Measurements from ENCODE around the gene TSPAN32.

TSPAN32 gene

DNA sequence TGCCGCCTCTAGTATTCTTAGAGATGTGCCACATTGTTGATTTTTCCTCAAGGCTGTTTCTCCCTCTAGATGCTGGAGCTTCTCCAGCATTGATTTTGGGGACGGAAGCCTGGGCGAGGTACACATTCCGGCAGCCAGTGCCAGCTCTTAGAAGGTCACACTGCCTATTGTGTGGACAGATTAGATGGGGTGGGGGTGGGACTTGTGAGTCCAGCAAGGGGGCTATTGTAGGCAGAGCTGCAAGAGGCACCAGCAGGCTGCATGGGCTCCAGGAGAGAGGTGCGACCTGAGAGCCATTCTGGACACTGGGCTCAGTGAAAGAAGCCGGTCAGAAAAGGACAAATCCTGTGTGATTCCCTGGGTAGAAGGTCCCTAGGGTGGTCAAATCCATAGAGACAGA, 12.5 kb upstream of the TSPAN32 start:
- DNase-seq: no peak

DNA sequence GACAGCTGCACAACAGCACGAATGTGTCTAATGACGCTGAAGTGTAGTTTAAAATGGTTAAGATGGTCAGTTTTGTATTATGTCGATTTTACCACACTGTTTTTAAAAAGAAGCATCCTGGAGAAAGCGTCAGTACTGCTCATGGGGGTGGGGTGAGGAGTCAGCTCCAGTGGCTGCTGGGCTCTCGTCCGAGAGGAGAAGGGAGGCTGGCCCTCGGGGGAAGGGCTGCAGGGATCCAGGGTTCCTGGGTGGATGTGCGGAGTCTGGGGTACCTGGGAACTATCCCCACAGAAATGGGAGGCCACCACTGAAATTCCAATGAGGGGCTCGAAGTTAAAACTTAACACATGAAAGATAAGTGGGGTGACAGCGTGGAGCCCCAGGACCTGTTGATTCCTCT, 12.0 kb upstream of the TSPAN32 start:
- no peak for DNase-seq

DNA sequence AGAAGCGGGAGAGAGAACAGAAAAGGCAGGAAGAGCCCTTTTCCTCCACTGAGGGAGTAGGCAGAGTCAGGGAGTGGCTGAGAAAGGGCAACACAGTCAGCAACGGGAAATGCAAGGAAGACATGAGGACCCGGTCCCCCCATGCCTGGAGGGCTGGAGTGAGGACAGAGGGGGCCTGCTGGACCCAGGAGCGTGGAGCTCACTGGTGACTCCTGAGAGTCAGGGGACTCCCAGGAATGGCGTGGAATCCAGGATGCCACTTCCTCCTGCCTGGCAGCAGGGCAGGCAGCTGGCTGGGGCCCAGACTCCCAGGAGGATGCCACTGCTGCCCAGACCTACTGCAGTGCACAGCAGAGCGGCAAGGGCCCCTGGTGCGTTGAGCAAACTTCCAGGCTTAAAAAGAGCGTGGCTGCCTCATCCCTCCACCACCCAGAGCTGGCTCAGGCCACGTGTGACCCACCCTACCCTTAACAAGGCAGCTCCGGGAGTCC, 11.4 kb upstream of the TSPAN32 start:
- DNase-seq: no peak

DNA sequence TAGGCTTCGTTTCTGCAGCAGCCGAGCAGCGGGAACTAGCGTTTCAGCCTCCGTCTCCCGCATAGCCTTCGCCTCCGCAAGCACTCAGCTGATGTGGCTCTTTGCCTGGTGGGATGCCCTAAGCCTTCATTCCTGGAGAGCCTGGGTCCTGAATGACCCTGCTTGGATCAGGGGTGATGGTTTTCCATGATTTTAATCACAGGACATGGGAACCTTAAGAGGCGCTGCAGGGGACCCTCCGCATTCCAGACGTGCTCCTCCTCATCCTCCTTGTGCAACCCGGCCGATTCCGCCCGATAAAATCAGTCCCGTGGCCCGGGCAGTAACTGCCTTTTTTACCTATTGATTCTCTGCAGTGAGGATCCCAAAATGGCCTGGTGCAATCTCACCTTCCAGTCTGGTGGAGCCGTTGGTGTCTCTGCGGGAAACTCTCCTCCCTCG, 8.3 kb upstream of the TSPAN32 start:
- no peak for DNase-seq

DNA sequence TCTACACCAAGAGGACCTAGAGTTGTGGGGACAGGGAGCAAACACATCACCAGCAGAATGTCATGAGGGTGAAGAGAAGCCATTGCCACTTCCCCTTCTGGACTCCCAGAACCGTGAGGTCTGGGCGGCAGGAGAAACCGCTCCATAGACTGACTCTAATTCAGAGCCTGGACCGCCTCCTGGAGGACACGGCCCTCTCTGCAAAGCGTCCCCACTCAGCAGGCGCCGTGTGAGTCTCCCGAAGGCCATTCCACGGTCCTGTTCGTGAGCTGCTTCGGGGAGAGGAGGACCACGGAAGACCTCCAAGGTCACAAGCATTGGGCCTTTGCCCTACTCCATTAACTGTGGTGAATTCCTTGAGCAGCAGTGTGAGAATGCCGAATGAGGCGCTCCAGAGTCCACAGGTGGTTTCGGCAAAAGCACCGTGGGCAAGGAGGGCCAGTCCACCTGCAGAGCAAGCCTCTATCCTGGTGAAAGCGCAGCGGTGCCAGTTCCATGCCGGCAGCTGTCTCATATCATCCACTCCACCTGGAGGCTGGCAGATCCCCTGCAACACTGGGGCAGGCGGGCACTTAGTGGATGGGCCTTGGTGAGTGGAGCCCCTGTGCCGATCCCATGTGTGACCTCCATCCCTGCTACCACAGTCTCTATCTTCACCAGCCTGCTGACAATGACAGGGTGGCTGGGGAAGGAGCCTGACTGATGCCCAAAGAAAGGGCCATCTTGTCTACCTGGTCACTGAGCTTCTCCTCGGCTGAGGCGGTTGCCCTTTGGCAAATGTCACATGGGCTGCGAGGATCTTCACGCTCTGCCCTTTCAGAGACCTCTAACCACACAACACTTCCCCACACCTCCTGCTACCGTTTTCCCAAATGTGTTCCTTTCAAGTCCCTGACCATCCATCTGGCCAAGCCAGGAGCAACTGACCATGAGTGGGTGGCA, 7.6 kb upstream of the TSPAN32 start:
- no peak for DNase-seq

DNA sequence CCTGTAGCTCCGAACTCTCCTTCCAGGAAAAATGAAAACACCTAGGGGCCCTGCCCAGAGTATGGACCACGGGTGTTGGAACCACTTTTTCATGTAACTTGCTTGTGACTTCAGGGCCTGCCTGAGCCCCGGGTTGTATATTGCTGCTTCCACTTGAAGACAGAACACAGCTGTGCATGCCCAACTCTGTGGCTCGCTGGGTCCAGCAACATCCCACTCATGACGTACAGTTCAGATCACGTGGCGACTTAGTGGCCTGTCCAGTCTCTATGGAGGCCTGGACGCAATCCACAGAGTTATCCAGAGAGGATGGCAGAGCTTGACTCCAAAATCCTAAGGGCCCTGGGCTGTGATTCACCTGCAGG, 6.9 kb upstream of the TSPAN32 start:
- DNase-seq: no peak

DNA sequence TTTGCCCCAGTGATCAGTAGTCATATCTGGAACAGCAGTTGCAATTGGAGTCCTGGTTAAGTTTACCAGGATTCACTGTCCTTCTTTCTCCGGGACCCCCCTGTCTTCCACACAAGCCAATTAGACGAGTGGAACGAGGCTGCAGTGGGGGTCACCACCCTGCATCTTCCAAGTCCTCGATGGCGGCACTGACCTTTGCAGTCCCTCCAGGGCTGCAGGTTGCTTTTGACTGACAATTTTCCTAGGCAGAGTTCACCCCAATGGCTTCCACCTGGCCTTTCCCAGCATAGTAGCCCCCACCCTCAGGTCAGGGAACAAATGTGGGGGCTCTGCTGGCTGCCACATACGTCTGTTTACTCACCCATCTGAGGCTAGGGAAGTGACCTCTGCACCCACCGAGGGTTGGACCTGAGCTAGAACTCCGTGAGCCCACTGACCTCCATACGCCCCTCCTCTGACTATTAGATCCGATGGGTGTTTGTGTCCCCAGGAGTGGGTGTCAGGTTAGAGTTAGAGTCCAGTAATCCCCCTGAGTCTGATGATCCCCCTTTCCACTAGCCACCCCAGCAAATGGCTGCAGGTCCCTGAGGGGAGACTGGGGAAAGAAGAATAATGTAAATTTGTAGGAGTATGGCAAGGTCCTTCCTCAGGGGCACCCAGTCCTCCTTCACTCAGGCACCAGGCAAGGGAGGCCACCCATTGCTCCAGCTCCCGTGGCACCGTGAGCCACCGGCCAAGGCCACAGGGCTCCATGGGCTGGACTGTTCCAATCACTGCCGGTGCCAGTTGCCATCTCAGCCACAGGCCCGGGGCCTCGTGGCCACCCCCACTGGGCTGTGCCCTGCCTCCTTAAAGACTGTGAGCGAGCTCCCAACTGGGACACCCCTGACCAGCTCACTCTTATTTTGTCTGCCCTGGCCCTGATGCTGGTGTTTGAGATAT, 5.6 kb upstream of the TSPAN32 start:
- DNase-seq: no peak

DNA sequence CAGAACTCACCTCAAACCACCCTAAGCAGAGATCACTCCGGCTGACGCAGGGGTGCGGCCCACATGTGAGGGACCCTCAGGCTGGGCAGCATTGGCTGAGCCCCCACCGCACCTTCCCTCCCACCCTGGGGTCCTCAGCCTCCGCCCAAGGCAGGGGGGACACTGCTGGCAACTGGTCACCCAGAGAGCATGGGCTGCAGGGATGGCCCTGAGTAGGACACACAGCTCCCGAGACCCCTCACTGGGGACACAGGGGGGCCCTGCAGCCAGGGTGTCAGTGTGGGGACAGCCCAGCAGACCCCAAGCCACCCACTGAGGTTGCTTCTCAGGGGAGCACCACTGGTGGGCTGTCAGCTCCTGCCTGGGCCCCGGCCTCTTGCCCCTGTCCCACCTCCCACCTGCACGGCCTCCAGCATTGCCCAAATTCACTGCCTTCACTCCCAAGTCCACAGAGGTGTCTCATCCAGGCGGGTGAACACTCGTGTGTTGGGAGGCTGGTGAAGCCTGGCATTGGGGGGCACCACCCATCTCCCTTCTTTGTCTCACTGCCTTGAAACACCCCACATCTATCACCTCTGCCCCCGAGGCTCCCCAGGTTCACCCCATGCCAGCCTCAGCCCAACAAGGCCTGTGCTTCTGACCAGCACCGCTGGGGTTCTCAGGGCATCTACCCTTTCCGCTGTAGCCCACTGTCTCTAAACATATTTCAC, 4.7 kb upstream of the TSPAN32 start:
- no peak for DNase-seq

DNA sequence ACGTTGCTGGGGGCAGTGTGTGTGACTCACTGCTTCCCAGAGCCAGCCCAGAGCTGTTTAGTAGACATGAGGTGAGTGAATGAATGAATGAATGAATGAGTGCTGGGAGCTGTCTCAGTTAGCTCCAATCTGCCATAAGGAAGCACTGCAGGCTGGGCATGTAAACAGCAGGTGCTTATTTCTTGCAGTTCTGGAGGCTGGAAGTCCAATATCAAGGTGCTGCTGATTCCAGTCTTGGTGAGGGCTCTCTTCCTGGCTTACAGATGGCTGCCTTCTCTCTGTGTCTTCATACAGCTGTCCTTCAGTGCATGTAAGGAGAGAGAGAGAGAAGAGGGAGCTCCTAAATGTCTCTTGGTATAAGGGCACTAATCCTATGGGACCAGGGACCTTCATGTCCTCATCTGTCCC, 4.2 kb upstream of the TSPAN32 start:
- no peak for DNase-seq

DNA sequence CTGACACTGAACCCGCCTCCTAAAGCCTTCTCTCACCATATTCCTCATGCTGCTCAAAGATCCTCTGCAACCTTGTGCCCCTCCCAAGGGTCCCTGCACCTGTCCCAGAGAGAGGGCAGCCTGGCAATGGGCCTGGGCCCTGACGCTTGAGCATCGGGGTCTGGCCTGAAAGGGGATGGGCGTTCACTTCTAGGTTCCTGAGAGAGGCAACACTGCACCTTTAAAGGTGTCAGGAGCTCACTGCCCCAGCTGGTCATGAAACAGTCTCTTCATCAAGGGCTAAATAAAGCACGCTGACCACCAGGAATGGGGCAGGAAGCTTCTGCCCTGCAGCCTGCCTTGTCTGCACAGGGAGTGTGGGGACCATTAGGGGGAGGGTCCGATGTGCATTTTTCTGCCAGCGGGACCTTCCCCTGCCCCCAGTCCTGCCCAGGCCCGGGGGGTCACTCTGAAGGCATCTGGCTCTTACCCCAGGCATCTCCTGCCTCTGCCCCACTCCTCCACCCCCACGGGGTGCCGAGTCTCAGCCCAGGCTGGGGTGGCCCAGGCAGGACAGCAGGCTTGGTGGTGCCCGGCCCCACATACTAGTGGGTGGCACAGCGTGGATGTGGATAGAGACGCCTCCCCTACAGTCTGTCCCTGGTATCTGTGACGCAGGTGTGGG, 3.5 kb upstream of the TSPAN32 start:
- DNase-seq: no peak

DNA sequence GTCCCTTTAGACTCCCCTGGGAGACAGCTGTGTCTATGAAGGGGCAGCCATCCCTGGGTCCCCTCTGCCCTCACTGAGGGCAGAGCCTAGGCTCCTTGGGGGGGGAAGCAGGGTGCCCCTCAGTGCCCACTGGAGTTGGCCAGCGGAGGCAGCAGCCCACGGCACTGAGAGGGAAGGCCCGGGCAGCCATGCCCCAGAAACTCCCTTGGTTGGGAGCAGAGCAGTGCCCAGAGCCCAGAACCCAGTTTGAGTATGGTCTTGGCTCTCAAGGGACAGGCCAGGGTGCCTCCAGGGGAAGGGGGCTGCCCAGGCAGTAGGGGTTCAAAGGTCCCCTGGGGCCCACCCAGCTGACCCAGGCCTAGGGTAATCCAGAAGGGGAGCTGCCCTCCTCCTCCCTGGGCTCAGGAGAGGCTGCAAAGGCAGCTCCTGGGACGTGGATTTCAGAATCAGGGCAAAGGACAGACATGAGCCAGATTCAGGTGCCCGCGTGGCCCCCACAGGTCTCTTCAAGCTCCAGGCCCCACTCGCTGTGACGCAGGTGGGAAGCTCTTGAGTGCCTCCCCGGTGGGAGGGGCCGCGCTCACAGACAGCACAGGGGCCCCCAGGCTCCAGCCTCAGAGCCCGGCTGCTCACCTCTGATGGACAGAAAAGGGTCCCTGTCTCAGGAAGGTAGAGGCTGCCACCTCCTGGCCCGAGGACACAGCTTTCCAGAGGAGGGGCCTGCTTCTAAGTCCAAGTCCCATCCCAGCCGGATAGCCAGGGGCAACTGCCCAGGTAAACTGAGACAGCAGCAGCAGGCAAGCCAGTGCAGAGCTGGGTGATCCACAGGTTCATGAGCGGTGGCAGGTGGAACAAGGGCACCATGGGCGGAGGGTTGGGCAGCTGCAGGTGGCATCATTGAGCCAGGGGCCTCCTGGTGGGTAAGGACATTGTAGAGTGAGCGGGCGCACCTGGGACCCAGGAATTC, 2.7 kb upstream of the TSPAN32 start:
- DNase-seq: peak; percentile 64

DNA sequence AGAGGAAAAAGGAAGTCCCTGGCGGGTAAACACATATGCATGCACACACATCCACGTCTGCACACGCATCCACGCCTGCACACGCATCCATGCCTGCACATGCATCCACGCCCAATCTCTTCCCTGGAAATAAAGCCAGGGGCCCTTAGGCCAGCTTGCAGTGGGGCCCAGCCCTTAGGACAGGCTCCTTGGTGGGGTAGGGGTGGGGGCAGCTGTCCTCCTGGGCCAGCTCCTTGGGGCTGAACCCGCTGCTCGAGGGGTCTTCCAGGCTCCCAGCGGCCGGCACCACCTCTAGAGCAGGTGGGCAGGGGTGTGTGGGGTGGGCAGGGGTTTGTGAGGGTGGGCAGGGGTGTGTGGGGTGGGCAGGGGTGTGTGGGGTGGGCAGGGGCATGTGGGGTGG, 2.0 kb upstream of the TSPAN32 start:
- DNase-seq: no peak

DNA sequence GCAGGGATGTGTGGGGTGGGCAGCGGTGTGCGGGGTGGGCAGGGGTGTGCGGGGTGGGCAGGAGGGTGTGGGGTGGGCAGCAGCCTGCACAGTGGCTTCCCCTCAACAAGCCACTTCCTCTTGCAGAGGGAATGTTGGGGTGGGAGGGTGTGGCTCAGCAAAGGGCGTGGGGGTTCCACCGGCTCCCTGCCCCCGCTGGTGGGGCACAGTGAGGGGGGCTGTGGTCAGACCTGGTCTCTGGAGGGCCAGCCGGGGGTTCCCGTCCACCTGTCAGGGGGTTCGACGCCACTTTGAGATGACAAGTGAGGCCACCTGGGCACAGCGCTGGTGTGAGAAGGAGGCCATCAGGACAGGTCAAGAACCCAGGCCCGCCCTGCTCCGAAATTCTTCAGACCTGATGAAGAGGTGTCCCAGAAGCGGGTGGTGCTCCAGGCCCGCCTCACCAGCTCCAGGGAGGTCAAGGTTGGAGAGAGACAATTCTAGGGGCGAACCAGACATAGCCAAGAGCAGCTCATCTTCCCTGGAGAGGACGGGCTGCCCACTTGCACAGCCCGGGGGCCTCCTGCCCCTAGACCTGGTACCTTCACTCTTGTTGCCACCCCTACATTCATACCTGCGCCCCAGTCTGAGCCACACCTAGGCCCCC, 1.4 kb upstream of the TSPAN32 start:
- DNase-seq: no peak

DNA sequence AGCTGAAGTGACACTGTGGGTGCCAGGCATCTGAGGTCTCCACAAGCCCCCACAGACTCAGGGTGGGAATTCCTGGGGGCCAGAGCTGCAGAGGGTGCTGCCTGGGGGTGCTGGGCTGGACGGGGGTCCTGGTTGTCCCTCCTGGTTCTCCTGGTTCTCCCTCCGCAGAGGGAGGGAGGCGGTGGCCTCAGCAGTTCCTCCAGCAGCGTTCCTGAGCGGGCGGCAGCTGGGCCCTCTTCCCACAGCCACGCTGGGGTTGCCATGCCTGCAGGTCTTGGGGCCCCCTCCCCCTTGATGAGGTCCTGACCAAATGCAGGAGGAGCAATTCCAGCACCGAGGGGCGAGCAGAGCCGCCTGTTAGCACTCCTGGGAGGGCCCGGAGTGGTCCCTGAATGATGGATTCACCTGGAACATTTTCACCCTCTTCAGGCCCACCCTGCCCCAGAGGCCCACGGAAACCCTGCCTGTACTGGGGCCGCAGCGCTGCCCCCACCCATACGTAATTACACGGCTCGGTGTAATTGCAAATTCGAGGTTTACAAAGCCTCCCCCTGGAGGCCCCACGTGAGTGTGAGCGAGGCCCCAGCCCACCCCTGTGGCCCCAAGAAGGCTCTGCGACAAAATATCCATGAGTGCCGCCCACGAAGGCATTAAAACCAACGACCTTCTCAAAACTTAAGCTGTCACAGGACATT, 730 bp upstream of the TSPAN32 start:
- no peak for DNase-seq

DNA sequence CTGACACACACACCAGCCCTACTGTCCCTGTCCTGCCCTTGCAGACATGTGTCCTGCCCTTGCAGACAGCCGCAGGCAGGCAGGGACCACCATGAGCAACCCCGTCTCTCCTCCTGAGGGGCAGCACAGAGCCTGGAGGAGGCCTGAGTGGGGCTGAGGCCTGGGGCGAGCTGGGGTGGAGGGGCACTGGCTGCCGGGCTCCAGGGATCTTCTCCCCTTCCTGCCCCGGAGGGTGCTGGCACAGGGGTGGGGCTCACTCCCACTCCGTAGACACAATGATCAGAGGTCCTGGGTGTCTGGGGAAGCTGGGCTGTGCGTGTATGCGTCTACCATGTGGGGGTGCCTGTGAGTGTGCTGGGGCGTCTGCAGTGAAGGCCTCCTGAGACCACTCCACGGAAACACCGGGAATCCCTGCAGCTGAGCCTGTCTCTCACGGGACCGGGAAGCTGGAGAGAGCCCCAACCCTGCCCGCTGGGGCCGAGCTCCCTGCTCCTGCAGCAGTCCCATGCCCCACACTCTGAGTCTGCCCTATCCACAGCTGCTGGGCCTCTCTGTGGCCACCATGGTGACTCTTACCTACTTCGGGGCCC, 588 bp downstream of the TSPAN32 start:
- DNase-seq: no peak

DNA sequence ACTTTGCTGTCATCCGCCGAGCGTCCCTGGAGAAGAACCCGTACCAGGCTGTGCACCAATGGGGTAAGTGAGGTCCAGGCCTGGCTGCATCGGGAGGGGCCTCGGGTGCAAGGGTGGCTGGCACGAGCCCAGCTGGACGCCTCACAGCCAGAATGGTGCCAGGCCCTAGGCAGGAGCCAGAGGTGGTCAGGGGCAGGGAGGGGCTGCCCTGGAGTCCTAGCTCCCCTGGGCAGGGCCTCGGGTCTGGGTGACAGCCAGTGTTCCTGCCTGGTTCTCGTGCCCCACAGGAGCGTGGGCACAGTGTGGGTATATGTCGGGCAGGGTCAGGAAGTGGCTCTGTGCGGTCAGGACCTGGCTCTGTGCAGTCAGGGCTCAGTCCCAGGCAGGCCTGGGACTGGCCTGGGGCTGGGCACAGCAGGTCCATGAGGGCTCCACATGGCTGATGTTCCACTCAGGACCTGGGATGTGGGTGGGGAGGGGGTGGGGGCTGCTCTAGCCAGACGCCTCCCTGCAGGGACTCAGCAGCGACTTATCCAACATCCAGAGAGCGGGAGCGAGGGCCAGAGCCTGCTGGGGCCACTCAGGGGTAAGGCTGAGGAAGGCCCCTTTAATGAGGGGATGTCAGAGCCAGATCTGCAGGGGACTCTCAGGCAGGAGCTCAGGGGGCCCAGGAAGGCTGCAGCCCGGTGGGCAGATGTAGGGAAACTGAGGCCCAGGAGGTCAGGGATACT, 1.2 kb downstream of the TSPAN32 start:
- DNase-seq: no peak

DNA sequence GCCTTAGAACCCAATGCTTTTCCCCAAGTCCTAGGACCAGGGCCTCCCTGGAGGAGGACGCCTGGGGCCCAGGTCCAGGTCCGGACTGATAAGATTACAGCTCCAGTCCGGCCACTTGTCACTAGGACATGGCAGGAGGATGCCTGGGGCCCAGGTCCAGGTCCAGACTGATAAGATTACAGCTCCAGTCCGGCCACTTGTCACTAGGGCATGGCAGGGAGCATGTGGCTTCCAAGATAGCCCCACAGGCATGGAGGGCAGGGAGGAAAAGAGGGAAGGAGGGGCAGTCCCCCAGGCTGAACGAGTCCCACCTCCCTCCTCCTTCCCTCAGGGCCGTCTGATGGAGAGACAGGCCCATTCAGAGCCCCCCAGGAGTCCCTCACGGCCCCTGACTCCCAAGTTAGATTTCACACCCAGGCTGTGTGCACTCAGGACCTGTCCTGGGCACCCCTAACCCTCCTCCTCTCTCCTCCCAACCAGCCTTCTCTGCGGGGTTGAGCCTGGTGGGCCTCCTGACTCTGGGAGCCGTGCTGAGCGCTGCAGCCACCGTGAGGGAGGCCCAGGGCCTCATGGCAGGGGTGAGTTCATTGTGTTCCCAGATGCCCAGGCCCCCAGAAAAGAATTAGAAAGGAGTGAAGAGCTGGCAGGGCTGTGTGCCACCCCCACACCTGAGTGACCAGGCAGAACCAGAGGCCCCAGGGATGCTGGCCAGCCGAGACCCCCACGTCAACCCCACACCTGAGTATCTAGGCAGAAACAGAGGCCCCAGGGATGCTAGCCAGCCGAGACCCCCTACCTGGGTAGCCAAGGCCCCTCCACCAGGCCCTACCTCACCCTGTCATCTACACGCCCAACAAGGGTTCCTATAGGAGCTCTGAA, 2.1 kb downstream of the TSPAN32 start:
- no peak for DNase-seq

All from right kidney (tissue), 1 donor.